Measurements from ENCODE around the gene TSC22D2.

The TSC22D2 gene

DNA sequence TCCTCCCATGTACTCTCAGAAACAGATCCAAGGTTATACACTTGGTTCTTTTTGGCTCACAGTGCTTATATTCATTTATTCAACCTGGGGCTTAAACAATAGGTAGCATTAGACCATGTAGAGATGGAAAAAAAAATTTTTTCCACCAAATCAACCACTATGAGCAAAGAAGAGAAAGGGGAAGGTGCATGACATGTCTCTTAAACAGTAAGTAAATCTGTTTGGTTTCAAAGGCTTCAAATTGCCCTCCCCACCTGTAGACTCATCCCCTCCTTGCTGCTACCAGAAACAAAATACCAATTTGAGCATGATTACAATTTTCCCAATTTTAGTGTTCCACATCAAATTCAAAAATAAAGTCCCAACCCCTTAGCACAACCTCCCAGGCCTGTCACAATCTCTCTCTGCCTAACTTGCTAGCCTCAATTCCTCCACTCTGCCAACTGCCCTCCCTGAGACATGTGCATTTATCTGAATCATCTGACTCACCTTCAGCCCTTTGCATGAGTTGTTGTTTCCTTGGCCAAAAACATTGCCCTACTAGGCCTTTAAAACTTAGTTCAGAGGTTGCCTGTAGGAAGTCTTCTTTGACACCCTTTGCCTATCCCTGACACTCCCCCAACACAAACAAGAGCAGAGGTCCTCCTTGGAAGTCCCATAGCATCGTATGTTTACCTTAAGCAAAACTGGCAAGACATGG is 30.3 kb upstream of the TSC22D2 start:
- TF ChIP-seq, protein P1, sequence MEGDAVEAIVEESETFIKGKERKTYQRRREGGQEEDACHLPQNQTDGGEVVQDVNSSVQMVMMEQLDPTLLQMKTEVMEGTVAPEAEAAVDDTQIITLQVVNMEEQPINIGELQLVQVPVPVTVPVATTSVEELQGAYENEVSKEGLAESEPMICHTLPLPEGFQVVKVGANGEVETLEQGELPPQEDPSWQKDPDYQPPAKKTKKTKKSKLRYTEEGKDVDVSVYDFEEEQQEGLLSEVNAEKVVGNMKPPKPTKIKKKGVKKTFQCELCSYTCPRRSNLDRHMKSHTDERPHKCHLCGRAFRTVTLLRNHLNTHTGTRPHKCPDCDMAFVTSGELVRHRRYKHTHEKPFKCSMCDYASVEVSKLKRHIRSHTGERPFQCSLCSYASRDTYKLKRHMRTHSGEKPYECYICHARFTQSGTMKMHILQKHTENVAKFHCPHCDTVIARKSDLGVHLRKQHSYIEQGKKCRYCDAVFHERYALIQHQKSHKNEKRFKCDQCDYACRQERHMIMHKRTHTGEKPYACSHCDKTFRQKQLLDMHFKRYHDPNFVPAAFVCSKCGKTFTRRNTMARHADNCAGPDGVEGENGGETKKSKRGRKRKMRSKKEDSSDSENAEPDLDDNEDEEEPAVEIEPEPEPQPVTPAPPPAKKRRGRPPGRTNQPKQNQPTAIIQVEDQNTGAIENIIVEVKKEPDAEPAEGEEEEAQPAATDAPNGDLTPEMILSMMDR (IDR thresholded peaks at IDR 0.05): no peak

DNA sequence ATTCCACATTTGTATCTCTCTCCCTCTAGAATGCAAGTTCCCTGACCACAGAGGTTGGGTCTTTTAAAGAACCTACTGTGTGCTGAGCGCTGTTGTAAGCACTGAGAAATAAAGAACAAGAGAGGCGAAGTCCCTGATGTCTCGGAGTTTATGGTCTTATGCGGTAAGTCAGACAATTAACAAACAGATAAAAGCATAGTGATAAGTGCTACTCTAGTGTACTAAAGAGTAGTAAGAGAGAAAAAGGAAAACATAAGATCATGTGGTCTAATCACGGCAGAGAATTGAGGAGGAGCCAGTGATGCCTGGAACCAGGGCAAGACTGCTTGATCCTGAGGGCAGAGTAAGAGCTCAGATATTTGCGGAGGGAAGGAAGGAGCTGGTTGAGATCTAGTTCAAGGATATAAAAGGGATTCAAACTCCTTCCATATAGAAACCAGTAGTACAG is 29.8 kb upstream of the TSC22D2 start:
- TF ChIP-seq, protein P1 (IDR thresholded peaks at IDR 0.05): no peak
- Histone ChIP-seq H3K9me3 (no peaks in the 10 kb centered on the region), H3K4me1 (ENCODE audit: control insufficient read depth in 1 of 2, insufficient read depth in 1 of 2, low read depth in 1 of 2, low read length in 1 of 2) (peaks cover 7 to 11% of the 10 kb centered on the region in 2 experiments), H3K27ac (no peak overlapping the region), H3K4me3 (ENCODE audit: low read depth in 1 of 2, low read length in 1 of 2) (no peak overlapping the region), H3K36me3 (no peaks in the 10 kb centered on the region), H3K27me3 (no peaks in the 10 kb centered on the region)

More for the DNA sequence above, 30.3 kb upstream of the TSC22D2 start:
- Histone ChIP-seq H3K27ac (no peak overlapping the region), H3K36me3 (no peaks in the 10 kb centered on the region), H3K4me1 (ENCODE audit: control insufficient read depth in 1 of 2, insufficient read depth in 1 of 2, low read depth in 1 of 2, low read length in 1 of 2) (peaks cover 7 to 11% of the 10 kb centered on the region in 2 experiments), H3K9me3 (no peaks in the 10 kb centered on the region), H3K4me3 (ENCODE audit: low read depth in 1 of 2, low read length in 1 of 2) (no peak overlapping the region), H3K27me3 (no peaks in the 10 kb centered on the region)

DNA sequence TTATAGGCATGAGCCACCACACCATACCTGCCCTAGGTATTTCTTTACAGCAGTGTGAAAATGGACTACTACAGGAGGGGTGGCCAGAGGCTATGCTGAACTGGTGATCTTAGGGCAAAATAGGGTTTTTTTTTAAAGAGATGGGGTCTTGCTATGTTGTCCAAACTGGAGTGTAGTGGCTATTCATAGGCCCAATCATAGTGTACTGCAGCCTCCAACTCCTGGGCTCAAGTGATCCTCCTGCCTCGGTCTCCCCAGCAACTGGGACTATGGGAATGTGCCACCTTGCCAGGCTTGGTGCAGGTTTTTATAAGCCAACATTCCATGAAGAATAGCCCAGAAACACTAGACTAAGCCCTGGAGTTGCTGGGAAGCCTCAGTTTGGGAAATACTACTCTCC is 28.6 kb upstream of the TSC22D2 start:
- Histone ChIP-seq H3K27me3 (no peaks in the 10 kb centered on the region), H3K27ac (no peak overlapping the region), H3K9me3 (no peaks in the 10 kb centered on the region), H3K36me3 (no peaks in the 10 kb centered on the region), H3K4me1 (ENCODE audit: control insufficient read depth in 1 of 2, insufficient read depth in 1 of 2, low read depth in 1 of 2, low read length in 1 of 2) (peaks cover 11 to 13% of the 10 kb centered on the region in 2 experiments), H3K4me3 (ENCODE audit: low read depth in 1 of 2, low read length in 1 of 2) (no peak overlapping the region)
- TF ChIP-seq, protein P1 (IDR thresholded peaks at IDR 0.05): no peak

DNA sequence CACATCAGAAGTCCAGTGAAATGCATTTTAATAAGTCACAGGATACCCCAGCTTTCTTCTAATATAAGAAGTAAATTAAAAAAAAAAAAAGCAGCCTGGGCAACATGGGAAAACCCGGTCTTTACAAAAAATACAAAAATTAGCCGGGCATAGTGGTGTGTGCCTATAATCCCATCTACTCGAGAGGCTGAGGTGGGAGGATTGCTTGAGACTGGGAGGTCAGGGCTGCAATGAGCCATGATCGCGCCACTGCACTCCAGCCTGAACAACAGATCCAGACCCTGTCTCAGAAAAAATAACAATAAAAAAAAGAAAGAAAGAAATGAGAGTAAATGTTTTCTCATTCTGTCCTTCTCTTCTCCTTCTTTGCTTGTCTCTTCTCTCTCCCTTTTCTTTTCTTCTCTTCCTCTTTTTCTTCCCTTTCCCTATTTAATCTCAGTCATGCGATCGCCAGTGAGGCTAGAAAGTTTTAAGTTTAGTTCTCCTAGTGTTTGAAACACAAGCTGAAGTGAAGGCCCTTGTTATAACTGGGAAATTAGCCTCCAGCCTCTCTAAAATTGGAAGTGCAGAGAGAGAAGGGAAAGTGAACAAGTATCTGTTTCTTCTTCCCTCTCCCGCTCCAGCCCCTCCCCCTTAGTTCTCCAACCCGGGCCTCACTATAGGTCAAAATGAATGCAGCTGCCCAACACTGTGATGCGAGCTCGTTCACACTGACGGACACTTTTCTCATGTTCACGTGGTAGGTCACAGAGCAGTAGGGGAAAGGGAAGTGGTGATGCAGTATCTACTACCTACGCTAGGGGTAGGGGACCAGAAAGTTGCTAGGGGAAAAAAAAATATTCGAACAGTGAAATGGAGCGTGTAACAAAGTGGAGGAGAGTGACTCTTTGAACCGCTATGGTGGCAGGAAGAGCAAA is 23.5 kb upstream of the TSC22D2 start:
- no peaks in the 10 kb centered on the region for H3K27me3 ChIP-seq
- H3K4me3 ChIP-seq (ENCODE audit: low read depth in 1 of 2, low read length in 1 of 2): peak overlapping the region; percentile 46 to 50
- peak overlapping the region; percentile 60 for H3K27ac ChIP-seq
- H3K36me3 ChIP-seq: no peaks in the 10 kb centered on the region
- TF ChIP-seq, protein P1 (IDR thresholded peaks at IDR 0.05): peak; percentile 68
- peaks cover 12 to 13% of the 10 kb centered on the region in 2 experiments for H3K4me1 ChIP-seq (ENCODE audit: control insufficient read depth in 1 of 2, insufficient read depth in 1 of 2, low read depth in 1 of 2, low read length in 1 of 2)
- no peaks in the 10 kb centered on the region for H3K9me3 ChIP-seq

DNA sequence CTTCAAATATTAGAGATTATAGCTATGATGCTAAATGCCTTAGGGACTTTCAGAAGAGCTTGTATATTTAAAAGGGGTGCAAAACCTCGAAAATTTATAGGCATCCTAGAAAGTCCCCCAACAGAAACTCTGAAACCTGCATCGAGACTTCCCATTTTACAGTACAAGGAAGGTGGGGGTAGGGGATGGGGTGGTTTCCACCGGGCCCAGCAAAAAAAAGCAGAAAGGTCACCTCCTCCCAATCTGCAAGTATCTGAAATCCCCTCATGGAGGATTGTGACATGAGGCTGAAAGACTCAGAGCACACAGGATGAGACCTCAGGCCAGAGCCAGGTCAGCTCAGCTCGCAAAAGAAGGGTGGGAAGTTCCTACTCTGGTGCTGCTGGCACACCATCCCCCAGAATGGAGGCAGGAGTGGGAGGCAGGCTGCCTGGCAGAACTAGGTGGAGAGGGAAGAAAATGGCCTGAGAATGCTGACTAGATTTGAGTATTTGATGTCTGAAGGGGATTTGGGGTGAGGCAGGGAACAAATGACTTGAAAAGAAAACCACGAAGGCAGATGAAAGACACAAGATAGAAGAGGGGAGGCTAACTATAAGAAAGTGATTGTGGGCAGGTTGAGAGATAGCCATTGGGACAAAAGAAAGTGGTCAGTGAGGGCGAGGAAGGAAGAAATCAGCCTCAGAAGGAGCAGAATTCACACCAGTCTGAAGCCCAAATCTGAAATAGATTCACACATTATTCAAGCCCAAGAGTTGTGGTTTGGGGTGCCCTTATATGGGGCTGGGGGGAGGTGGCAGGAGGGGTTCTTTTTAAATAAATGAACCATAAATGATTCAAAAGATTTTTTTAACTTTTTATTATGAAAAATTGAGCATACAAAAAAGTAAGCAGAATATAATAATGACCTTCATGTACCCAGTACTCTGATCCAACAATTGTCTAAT is 22.5 kb upstream of the TSC22D2 start:
- Histone ChIP-seq H3K4me1 (ENCODE audit: control insufficient read depth in 1 of 2, insufficient read depth in 1 of 2, low read depth in 1 of 2, low read length in 1 of 2) (peaks cover 12 to 13% of the 10 kb centered on the region in 2 experiments), H3K36me3 (no peaks in the 10 kb centered on the region), H3K27me3 (no peaks in the 10 kb centered on the region), H3K4me3 (ENCODE audit: low read depth in 1 of 2, low read length in 1 of 2) (peak overlapping the region in 1 of 2 experiments; percentile 50), H3K27ac (peak overlapping the region; percentile 60), H3K9me3 (no peaks in the 10 kb centered on the region)
- TF ChIP-seq, protein P1 (IDR thresholded peaks at IDR 0.05): no peak
